Nephron progenitor cell (in vitro differentiated cells): ENCODE data around the gene MAP2K1.
A peak's percentile ranks its signal among the peaks of the same experiment; 100 is the strongest.

Experiments
- DNase-seq: peaks from one replicate; pipeline ENCODE4 v3.0.0; 2021
- H3K27ac Mint-ChIP-seq: 2 replicates; pipeline ENCODE4 v1.8.0; 2021; ENCODE audit warnings: mild to moderate bottlenecking, moderate library complexity, mixed read lengths
- H3K27me3 Mint-ChIP-seq: 2 replicates; pipeline ENCODE4 v1.8.0; 2021; ENCODE audit warnings: mild to moderate bottlenecking, low read depth, mixed read lengths; ENCODE audit not compliant: poor library complexity
- H3K36me3 Mint-ChIP-seq: 2 replicates; pipeline ENCODE4 v1.8.0; 2021; ENCODE audit warnings: low read depth, mixed read lengths
- H3K4me1 Mint-ChIP-seq: 2 replicates; pipeline ENCODE4 v1.8.0; 2021; ENCODE audit warnings: mixed read lengths
- H3K4me3 Mint-ChIP-seq: 2 replicates; pipeline ENCODE4 v1.8.0; 2021; ENCODE audit warnings: mild to moderate bottlenecking, moderate library complexity, mixed read lengths
- H3K9me3 Mint-ChIP-seq: 2 replicates; pipeline ENCODE4 v1.8.0; 2021; ENCODE audit warnings: mild to moderate bottlenecking, moderate library complexity, mixed read lengths
- TF ChIP-seq, protein P1 (sequence below): fragments of 200-600 bp; sonication (generic); IDR thresholded peaks from 2 replicates; pipeline ENCODE4 v1.5.0; 2021; ENCODE audit warnings: antibody characterized with exemption

The MAP2K1 gene

GRCh38 chr15:66405615-66406014 lies 18.9 kb downstream of the MAP2K1 start:
- H3K27ac Mint-ChIP-seq, result no peak overlapping the region
- no peak for DNase-seq
- TF ChIP-seq, protein P1, sequence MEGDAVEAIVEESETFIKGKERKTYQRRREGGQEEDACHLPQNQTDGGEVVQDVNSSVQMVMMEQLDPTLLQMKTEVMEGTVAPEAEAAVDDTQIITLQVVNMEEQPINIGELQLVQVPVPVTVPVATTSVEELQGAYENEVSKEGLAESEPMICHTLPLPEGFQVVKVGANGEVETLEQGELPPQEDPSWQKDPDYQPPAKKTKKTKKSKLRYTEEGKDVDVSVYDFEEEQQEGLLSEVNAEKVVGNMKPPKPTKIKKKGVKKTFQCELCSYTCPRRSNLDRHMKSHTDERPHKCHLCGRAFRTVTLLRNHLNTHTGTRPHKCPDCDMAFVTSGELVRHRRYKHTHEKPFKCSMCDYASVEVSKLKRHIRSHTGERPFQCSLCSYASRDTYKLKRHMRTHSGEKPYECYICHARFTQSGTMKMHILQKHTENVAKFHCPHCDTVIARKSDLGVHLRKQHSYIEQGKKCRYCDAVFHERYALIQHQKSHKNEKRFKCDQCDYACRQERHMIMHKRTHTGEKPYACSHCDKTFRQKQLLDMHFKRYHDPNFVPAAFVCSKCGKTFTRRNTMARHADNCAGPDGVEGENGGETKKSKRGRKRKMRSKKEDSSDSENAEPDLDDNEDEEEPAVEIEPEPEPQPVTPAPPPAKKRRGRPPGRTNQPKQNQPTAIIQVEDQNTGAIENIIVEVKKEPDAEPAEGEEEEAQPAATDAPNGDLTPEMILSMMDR, result no peak
- H3K9me3 Mint-ChIP-seq, result no peaks in the 10 kb centered on the region
- no peak overlapping the region for H3K4me3 Mint-ChIP-seq
- H3K4me1 Mint-ChIP-seq, result peaks cover 73% of the 10 kb centered on the region
- H3K27me3 Mint-ChIP-seq, result no peaks in the 10 kb centered on the region
- peaks cover 11% of the 10 kb centered on the region for H3K36me3 Mint-ChIP-seq

- Mint-ChIP-seq H3K36me3 (peaks cover 2% of the 10 kb centered on the region), H3K27ac (peak overlapping the region; percentile 75), H3K4me1 (peaks cover 62% of the 10 kb centered on the region), H3K4me3 (no peak overlapping the region), H3K9me3 (peaks cover 2% of the 10 kb centered on the region), H3K27me3 (peaks cover 3% of the 10 kb centered on the region)
- TF ChIP-seq, protein P1, result no peak
- DNase-seq, result no peak
These were observed 21.5 kb downstream of the MAP2K1 start for GRCh38 chr15:66408254-66408653.

DNA sequence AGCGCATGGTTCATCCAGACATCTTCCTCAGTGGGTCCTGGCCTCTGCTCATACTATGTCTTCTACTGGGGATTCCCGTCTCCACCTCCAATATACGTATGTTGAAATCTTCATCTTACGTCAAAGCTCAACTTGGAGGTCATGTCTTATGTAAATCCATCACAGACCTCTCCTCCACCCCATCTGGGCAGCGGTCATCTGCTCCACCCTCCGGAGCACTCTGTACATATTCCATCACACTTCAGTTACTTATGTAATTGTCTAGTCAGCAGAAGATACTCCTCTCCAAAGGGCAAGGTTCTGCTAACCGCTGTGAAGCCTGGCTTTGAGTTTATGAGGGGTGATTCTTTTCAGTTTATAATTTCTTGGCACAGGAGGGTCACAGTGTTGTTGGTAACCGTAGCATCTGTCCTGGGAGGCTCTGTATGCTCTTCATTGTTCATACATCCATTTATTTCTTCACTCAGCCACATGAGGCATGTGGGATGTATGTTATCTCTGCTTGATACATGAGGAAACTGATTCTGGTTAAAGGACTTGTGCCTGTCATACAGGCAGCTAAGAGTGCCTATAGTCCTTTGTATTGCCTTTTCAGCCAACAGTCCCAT lies 22.1 kb downstream of the MAP2K1 start:
- H3K27ac Mint-ChIP-seq, result peak overlapping the region; percentile 75
- TF ChIP-seq, protein P1, result no peak
- H3K4me3 Mint-ChIP-seq, result no peak overlapping the region
- peaks cover 4% of the 10 kb centered on the region for H3K27me3 Mint-ChIP-seq
- peaks cover 7% of the 10 kb centered on the region for H3K36me3 Mint-ChIP-seq
- no peak for DNase-seq
- peaks cover 7% of the 10 kb centered on the region for H3K9me3 Mint-ChIP-seq
- H3K4me1 Mint-ChIP-seq, result peaks cover 57% of the 10 kb centered on the region

- Mint-ChIP-seq H3K27ac (no peak overlapping the region), H3K27me3 (peaks cover 4% of the 10 kb centered on the region), H3K9me3 (peaks cover 13% of the 10 kb centered on the region), H3K36me3 (peaks cover 16% of the 10 kb centered on the region), H3K4me3 (no peak overlapping the region), H3K4me1 (peaks cover 48% of the 10 kb centered on the region)
- TF ChIP-seq, protein P1, result no peak
- no peak for DNase-seq
These were observed 22.9 kb downstream of the MAP2K1 start for GRCh38 chr15:66409565-66410108.

DNA sequence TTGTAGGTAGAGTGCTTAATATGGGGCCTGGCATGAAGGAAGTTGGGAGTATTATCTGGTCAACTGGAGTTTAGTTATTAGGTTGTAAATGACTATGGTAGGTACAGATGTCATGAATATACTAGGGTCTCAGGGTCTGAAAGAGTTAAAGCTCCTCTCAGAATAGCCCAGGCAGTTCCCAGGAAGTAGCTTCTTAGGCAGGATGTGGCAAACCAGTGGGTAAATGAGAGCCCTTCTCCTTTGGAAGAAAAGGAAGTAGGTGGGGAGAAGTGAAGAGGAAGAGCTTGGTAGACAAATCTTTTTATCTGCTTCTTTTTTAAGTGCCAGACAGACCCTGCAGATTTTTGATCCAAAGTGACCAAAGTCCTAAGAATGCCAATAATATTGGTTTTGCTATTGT lies 24.5 kb downstream of the MAP2K1 start:
- DNase-seq, result no peak
- peaks cover 4% of the 10 kb centered on the region for H3K27me3 Mint-ChIP-seq
- peak overlapping the region; percentile 40 for H3K27ac Mint-ChIP-seq
- H3K4me1 Mint-ChIP-seq, result peaks cover 39% of the 10 kb centered on the region
- TF ChIP-seq, protein P1, result no peak
- H3K9me3 Mint-ChIP-seq, result peaks cover 15% of the 10 kb centered on the region
- no peak overlapping the region for H3K4me3 Mint-ChIP-seq
- H3K36me3 Mint-ChIP-seq, result peaks cover 30% of the 10 kb centered on the region

DNA sequence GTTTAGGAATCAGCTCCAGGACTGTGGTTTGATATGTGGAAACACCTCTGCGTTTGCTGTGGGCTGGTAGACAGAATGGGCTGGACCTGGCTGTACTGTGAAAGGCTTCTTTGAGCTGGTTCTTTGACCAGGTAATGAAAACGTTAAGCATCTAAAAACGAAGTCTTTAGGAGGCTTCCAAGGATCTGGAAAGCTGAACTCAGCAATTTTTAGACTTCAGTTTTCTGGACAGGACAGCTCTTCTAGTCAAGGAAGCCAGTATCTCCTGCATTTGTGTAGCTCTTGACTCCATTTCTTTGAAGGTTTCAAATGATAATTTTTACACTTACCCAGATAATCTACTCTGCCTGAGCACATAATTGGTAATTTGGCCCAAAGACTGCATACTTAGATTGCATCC lies 25.5 kb downstream of the MAP2K1 start:
- no peak for DNase-seq
- H3K9me3 Mint-ChIP-seq, result peaks cover 15% of the 10 kb centered on the region
- no peak overlapping the region for H3K4me3 Mint-ChIP-seq
- peaks cover 45% of the 10 kb centered on the region for H3K4me1 Mint-ChIP-seq
- peaks cover 32% of the 10 kb centered on the region for H3K36me3 Mint-ChIP-seq
- TF ChIP-seq, protein P1, result no peak
- H3K27me3 Mint-ChIP-seq, result peaks cover 4% of the 10 kb centered on the region
- H3K27ac Mint-ChIP-seq, result no peak overlapping the region
